Tibial nerve (tissue), 4 donors: Measurements from ENCODE around the gene RIPOR3.

Experiments
- CTCF ChIP-seq, 5 experiments: fragments of 200-600 bp in 3 of 5; fragments of 450-650 bp in 2 of 5; sonication (generic) in 3 of 5; IDR thresholded peaks; one replicate each; pipeline ENCODE4 v1.5.1; 2016 to 2019; ENCODE audit warnings: antibody characterized with exemption in 5 of 5, mild to moderate bottlenecking in 3 of 5, moderate library complexity in 2 of 5
- EP300 ChIP-seq, 2 donors: sonication (generic); formaldehyde crosslinking; IDR thresholded peaks; one replicate each; pipeline ENCODE4 v1.6.1; 2017; ENCODE audit warnings: antibody characterized with exemption in 2 of 2, mild to moderate bottlenecking in 1 of 2
- POLR2A ChIP-seq, 2 donors: fragments of 450-650 bp; IDR thresholded peaks; one replicate each; pipeline ENCODE4 v1.6.1; 2017; ENCODE audit warnings: antibody characterized with exemption in 2 of 2, mild to moderate bottlenecking in 2 of 2, moderate library complexity in 2 of 2

- TF ChIP-seq CTCF (IDR thresholded peaks at IDR 0.05) (no peak), EP300 (IDR thresholded peaks at IDR 0.05) (no peak), POLR2A (IDR thresholded peaks at IDR 0.05) (no peak)
These were observed 44.5 kb upstream of the RIPOR3 start for GRCh38 chr20:50735813-50736212.
